SW480 (cell line): Measurements from ENCODE around the gene KLHDC3.
"Not testable (repeated sequence)": the region's sequence is repeated elsewhere in the genome, so short reads cannot be mapped to it uniquely, and the experiment has no call there.

Experiments used
- DNase-seq: peaks from one replicate; pipeline ENCODE4 v3.0.0-alpha.2; 2016; ENCODE audit warnings: low spot score

KLHDC3 gene

GRCh38 chr6:43029120-43029519 lies 15.1 kb downstream of the KLHDC3 start:
- DNase-seq = no peak

DNA sequence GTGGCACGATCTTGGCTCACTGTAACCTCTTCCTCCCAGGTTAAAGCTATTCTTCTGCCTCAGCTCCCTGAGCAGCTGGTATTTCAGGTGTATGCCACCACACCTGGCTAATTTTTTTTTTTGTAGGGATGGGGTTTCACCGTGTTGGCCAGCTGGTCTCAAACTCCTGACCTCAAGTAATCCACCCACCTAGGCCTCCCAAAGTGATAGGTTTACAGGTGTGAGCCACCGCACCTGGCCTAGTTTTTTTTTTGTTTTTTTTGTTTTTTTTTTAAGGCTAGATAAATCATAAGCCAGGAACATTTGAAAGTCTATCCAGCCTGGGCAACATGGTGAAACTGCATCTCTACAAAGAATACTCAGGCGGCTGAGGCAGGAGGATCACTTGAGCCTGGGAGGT lies 18.3 kb downstream of the KLHDC3 start:
- DNase-seq = no peak

GRCh38 chr6:43033496-43034189 lies 19.6 kb downstream of the KLHDC3 start:
- no peak for DNase-seq

DNA sequence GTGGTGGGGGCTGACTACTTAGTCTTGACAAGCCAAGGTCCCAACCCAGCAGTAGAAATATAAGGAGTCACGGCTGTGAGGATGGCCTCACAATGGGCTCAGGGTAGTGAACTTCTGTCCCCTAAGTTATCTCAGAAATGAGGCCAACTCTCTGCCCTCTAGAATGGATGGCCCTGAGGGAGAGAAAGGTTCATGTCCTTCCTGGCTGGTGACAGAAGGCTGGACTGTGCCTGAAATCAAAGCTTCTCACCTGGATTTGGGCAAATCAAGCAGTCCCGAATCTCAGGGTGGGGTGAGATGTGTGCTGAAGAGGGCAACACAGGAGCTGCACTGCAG lies 20.1 kb downstream of the KLHDC3 start:
- no peak for DNase-seq

DNA sequence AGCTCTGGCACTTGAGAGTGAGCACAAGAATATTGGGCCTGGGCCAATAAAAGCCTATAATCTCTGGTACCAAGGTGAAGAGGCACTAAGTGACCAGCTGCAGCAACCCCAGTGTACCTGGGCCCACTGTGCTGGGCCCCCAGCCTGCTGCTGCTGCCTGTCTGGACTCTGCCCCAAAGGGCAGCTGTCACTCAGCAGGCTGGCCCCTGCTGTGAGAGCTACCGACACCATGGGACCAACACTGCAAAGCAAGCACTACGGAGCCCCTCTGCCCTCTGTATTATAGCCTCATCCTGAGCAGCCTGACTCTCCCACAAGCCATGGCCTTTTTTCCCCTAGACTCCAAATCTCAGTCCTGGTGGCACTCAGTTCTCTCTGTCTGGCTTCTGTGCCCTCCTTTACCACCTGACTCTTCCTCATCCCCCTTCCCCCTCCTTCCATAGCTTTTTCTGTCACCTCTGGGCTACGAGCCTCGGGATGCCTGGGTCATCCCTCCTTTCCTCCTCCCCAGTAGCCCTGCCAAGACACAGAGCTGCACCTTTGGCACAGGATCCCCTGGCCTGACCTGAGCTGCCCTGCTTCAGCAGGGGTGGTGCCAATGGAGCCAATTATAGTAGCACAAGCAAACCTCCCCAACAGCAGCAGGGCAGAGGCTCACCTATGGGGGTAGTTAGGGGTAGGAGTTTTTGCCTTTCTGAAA lies 21.6 kb downstream of the KLHDC3 start:
- DNase-seq = no peak

GRCh38 chr6:43036712-43037111 lies 22.7 kb downstream of the KLHDC3 start:
- no peak for DNase-seq

DNA sequence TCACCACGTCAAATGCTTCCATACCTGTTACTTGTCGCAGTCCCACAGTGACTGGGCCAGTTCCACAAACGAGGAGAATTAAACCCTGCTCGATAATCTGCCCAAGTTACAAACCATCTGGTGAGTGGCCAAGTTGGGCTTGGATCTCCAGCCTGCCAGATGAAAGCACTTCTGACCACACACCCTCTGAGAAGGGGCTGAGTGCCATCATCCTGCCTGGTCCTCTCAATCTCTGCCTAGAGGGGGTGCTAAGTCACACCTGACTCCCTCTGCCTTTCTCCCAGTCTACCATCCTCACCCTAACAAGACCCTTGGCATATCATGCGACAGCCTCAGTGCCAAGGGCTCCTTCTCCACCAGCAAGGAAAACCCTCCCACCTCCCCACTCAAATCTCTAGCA lies 23.1 kb downstream of the KLHDC3 start:
- DNase-seq = no peak

- no peak for DNase-seq
These were observed 23.7 kb downstream of the KLHDC3 start for GRCh38 chr6:43037706-43038105.

DNA sequence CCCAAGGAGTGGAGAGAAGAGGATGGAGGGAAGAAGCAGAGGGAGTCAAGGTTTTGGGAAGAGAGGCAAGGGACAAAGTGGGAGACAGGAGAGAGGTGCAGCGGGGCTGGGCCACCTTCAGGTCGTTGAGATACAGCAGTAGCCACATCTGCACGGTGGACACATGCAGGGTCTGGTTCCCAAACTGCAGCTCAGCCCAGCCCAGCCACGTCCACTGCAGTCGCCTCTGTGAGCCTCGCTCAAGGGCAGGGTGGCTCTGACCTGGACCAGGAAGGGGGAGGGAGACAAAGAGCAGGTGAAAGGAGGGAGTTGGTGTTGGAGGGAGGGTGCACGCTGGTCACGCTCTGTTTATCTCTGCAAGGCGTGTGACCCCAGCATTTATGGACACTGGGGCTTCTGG lies 24.7 kb downstream of the KLHDC3 start:
- DNase-seq = no peak

GRCh38 chr6:43040542-43041257 lies 26.7 kb downstream of the KLHDC3 start:
- no peak for DNase-seq

DNA sequence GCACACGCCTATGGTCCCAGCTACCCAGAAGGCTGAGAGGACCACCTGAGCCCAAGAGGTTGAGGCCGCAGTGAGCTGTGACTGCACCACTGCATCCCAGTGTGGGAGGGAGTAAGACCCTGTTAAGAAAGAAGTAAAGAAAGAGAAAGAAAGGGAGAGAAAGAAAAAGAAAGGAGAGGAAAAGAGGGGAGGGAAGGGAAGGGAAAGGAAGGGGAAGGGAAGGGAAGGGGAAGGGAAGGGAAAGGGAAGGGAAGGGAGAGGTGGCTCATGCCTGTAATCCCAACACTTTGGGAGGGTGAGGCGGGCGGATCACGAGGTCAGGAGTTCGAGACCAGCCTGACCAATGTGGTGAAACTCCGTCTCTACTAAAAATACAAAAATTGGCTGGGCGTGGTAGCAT lies 27.4 kb downstream of the KLHDC3 start:
- not testable (repeated sequence) for DNase-seq

- DNase-seq = no peak
These were observed 29.3 kb downstream of the KLHDC3 start for GRCh38 chr6:43043310-43043709.

GRCh38 chr6:43045371-43045930 lies 31.4 kb downstream of the KLHDC3 start:
- no peak for DNase-seq

- no peak for DNase-seq
These were observed 33.9 kb downstream of the KLHDC3 start for GRCh38 chr6:43047998-43048397.

- no peak for DNase-seq
These were observed 36.9 kb downstream of the KLHDC3 start for GRCh38 chr6:43050981-43051380.

- DNase-seq = no peak
These were observed 38.3 kb downstream of the KLHDC3 start for GRCh38 chr6:43052225-43052841.

DNA sequence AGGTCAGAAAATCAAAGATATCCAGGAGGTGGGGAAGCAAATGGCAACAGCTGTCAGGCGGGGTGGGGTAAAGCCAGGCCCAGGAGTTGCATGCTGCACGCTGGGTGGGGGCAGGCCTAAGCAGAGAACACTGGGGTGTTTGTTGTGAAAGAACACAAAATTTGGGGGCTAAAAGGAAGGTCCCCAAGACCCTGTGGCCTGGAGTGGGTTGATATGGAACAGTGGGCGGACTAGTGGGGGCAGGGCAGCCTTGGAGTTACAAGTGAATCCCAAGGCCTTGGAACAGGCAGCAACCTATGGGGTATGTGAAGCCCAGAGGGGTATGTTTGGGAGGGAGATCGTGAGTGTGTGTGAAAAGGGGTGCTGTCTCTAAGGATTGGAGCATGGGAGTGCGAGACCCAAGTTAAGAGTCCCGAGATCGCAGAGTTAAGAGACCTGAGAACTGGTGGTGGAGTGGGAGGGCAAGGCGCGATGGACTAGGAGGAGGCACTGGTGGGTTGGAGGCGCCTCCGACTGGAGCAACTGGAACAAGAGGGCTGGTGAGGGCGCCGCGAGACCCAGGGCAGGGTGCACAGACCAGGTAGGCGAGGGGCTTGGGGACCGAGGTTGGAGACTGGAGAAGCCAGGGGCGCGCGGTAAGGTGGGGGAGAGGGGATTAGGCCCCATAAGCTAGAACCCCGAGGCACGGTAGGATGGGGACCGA lies 38.9 kb downstream of the KLHDC3 start:
- no peak for DNase-seq

DNA sequence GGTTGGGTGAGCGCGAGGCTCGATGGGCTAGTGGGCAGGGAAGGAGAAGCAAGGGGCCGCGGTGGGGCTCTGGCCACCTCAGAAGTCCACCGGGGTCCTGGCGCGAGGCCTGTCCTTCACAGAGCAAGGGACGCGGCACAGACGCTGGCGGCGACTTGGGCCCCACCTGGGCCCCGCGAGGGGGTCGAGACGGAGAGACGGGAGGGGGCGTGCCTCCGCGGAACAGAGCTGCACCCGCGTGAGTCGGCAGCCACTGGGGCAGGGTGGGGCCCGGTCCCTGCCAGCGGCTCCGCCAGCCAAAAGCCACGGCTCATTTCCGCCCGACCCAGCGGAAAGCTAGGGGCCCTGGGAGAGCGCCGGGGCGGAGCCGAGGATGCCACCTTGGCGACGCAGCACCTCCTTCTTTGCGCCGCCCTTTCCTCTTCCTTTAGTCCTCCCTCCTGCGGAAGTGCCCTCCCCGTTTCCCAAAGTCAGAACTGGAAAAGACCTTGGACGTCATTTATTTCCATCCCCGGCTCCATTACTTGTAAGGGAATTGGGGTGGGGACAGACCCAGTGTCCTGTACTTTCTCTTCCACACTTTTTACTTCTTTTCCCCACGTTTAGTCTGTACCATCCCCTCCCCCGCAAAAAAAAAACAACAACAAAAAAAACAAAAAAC lies 39.6 kb downstream of the KLHDC3 start, which contains the start of gene CUL7:
CUL7 (minus strand) TSS at position 307 of the 661 bp plus-strand sequence. CDS start 1,063 bp downstream, outside the sequence.
- peak; percentile 89 for DNase-seq

DNA sequence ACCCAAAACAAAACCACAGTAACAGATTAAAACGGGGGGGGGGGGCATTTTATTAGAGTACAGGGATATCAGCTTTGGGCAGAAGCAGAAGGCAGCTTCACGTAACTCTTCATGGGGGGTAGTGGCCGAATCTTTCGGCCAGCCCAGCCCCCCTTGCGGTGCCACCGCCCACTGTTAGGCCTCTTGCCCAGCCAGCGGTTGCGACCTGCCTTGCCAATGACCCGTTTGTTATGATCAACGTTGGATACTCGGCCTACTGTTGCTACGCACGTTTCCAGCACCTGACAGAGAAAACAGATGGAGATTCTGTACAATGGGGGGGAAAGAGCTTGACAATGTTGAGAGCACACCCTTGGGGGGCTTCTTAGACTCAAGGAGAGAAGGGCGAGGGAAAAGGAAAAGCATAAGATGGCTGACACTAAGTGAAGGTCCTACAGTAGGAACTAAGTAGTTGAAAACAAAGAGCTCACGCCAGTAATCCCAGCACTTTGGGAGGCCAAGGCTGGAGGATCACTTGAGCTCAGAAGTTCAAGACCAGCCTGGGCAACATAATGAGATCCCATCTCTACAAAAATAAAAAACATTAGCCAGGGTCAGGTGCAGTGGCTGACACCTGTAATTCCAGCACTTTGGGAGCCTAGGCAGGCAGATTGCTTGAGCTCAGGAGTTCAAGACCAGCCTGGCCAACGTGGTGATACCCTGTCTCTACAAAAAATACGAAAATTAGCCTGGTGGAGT lies 40.3 kb downstream of the KLHDC3 start:
- DNase-seq = no peak

- DNase-seq = no peak
These were observed 41.9 kb downstream of the KLHDC3 start for GRCh38 chr6:43055966-43056365.
